Colon (tissue), 2 donors: ENCODE data around the gene BCL2L14.

ENCODE experiments used
- FAIRE-seq: peaks from 2 replicates; lab custom pipeline; 2012; peaks lifted over from hg19 to GRCh38; lab: Jason Lieb, UNC
- donor health status: control.
- donor health status: control.

The BCL2L14 gene

GRCh38 chr12:12070674-12071656 lies at the start of gene BCL2L14:
TSS of gene BCL2L14 (plus strand) at chr12:12070939. CDS start at chr12:12079306, 8,367 bp downstream.
- peak; percentile 81 for FAIRE-seq

GRCh38 chr12:12022306-12022936 lies 48.3 kb upstream of the BCL2L14 start:
- no peak for FAIRE-seq

- FAIRE-seq, result no peak
These were observed 47.3 kb upstream of the BCL2L14 start for GRCh38 chr12:12023456-12023855.

- FAIRE-seq, result no peak
These were observed 45.6 kb upstream of the BCL2L14 start for GRCh38 chr12:12024911-12025682.

GRCh38 chr12:12025799-12026386 lies 44.8 kb upstream of the BCL2L14 start:
- peak; percentile 43 for FAIRE-seq

- FAIRE-seq, result no peak
These were observed 41.9 kb upstream of the BCL2L14 start for GRCh38 chr12:12028668-12029402.

GRCh38 chr12:12029653-12030052 lies 41.1 kb upstream of the BCL2L14 start:
- FAIRE-seq, result no peak

- no peak for FAIRE-seq
These were observed 38.4 kb upstream of the BCL2L14 start for GRCh38 chr12:12032260-12032791.

GRCh38 chr12:12032851-12033797 lies 37.6 kb upstream of the BCL2L14 start:
- FAIRE-seq, result no peak

GRCh38 chr12:12033824-12034223 lies 36.9 kb upstream of the BCL2L14 start:
- no peak for FAIRE-seq

GRCh38 chr12:12034344-12034743 lies 36.4 kb upstream of the BCL2L14 start:
- FAIRE-seq, result no peak

- no peak for FAIRE-seq
These were observed 35.5 kb upstream of the BCL2L14 start for GRCh38 chr12:12035229-12035628.

- FAIRE-seq, result no peak
These were observed 33.8 kb upstream of the BCL2L14 start for GRCh38 chr12:12036901-12037300.

GRCh38 chr12:12039897-12040296 lies 30.8 kb upstream of the BCL2L14 start:
- FAIRE-seq, result no peak

- FAIRE-seq, result no peak
These were observed 24.3 kb upstream of the BCL2L14 start for GRCh38 chr12:12046401-12046800.

GRCh38 chr12:12047682-12048081 lies 23.1 kb upstream of the BCL2L14 start:
- FAIRE-seq, result no peak

- FAIRE-seq, result no peak
These were observed 22.5 kb upstream of the BCL2L14 start for GRCh38 chr12:12048266-12048665.

GRCh38 chr12:12048714-12049113 lies 22.0 kb upstream of the BCL2L14 start:
- FAIRE-seq, result no peak

GRCh38 chr12:12051668-12052067 lies 19.1 kb upstream of the BCL2L14 start:
- no peak for FAIRE-seq

GRCh38 chr12:12054993-12055392 lies 15.7 kb upstream of the BCL2L14 start:
- FAIRE-seq, result no peak
